Heart left ventricle (tissue), 16 donors: Measurements from ENCODE around the gene ELP2. TPM values are rescaled to one million over a fixed set of nuclear protein-coding genes. Genes with fewer than 3 reads are reported as not detected.
"Not testable (repeated sequence)": the region's sequence is repeated elsewhere in the genome, so short reads cannot be mapped to it uniquely, and the experiment has no call there.

Source experiments
- ATAC-seq, 4 donors: fragments of 200-7000 bp; cut with Tn5 transposase; one replicate each; pipeline ENCODE4 v1.9.1; 2020 to 2022; ENCODE audit warnings: moderate library complexity in 4 of 4, mild to moderate bottlenecking in 3 of 4, moderate number of reproducible peaks in 1 of 4
- DNase-seq, 5 donors: peaks; one replicate each; pipeline ENCODE4 v3.0.0-alpha.2; 2020
- H3K27ac ChIP-seq, 12 donors: fragments of 200-600 bp; sonication (generic) in 4 of 12; one replicate each; pipeline versions ENCODE4 v1.5.0 to v1.8.0; 2016 to 2022; ENCODE audit warnings: mild to moderate bottlenecking in 2 of 12
- H3K27me3 ChIP-seq, 9 donors: fragments of 200-600 bp; sonication (generic) in 2 of 9; one replicate each; pipeline versions ENCODE4 v1.5.1 to v1.8.0; 2016 to 2022; ENCODE audit warnings: mild to moderate bottlenecking in 3 of 9
- H3K36me3 ChIP-seq, 9 donors: fragments of 200-600 bp; sonication (generic) in 2 of 9; one replicate each; pipeline versions ENCODE4 v1.5.0 to v1.8.0; 2018 to 2022; ENCODE audit warnings: mild to moderate bottlenecking in 2 of 9
- H3K4me1 ChIP-seq, 12 donors: fragments of 200-600 bp; sonication (generic) in 4 of 12; one replicate each; pipeline versions ENCODE4 v1.5.0 to v1.8.0; 2016 to 2022; ENCODE audit warnings: mild to moderate bottlenecking in 3 of 12
- H3K4me3 ChIP-seq, 12 donors: fragments of 200-600 bp; sonication (generic) in 4 of 12; one replicate each; pipeline versions ENCODE4 v1.5.0 to v1.8.0; 2017 to 2022; ENCODE audit warnings: mild to moderate bottlenecking in 9 of 12, moderate library complexity in 4 of 12
- H3K9me3 ChIP-seq, 12 donors: fragments of 200-600 bp; sonication (generic) in 4 of 12; one replicate each; pipeline versions ENCODE4 v1.5.0 to v1.8.0; 2016 to 2022; ENCODE audit warnings: mild to moderate bottlenecking in 1 of 12
- POLR2A ChIP-seq, 2 donors: fragments of 450-650 bp; IDR thresholded peaks; one replicate each; pipeline ENCODE4 v1.6.1; 2017; ENCODE audit warnings: antibody characterized with exemption in 2 of 2, mild to moderate bottlenecking in 2 of 2, moderate library complexity in 2 of 2
- WGBS, 4 donors: extraction: QIAGEN DNeasy Blood & Tissue Kit in 2 of 4; methylation state at CpG; one replicate each; pipeline versions ENCODE4 v1.1.5 to v1.1.7; 2013 to 2018; 5-methylcytosine and 5-hydroxymethylcytosine counted together
- intact Hi-C, 10 donors: fragments of 100-400 bp; cut with DNase I; formaldehyde crosslinking; loops; one replicate each; pipeline versions ENCODE4 v1.11.1 to v1.14.2; 2022
- polyA plus RNA-seq, 2 donors: library from polyadenylated mRNA; stranded (reverse); fragments of 200-250 nt; gene quantifications; one replicate each; pipeline ENCODE4 v1.2.3, GENCODE V29; 2013
- total RNA-seq, 9 donors: library from RNA; depleted of rRNA in 2 of 9; stranded (reverse); fragments of >200 nt in 2 of 9; fragmentation: NEBNext Ultra II Directional in 3 of 9; extraction: Animal tissue kit (Norgen Biotek cat#: 25700) in 3 of 9; gene quantifications; one replicate each; pipeline versions ENCODE4 v1.1.0 to v1.2.4, GENCODE V29; 2016 to 2023
- TF ChIP-seq, protein P1 (sequence below), 12 donors: fragments of 200-600 bp; sonication (generic) in 4 of 12; IDR thresholded peaks; one replicate each; pipeline versions ENCODE4 v1.5.0 to v1.8.0; 2018 to 2022; ENCODE audit warnings: antibody characterized with exemption in 12 of 12, mild to moderate bottlenecking in 5 of 12
- donor health status: ischemic (EF 13 %, LVEDD 7.1; RV severe dilation, severe dysfunction).
- donor health status: healthy with polysubstance abuse.
- donor health status: DM: no; HTN: yes; CAD: no.
- donor health status: DM: no; HTN: no; CAD: no.
- donor health status: ischemic (EF 25% LVEDD 6.9; RV normal size, moderate dysfunction).
- donor health status: ischemic (EF 25% LVEDD 5.7; RV mildly dilated, moderate dysfunction).
- donor health status: healthy.
- donor health status: DM: yes; HTN: yes; CAD: no.
- donor health status: ischemic (EF 35%, LVEDD 5.7; RV mildly dilated, moderate dysfunction).
- donor health status: nonischemic (EF 11% LVEDD 7.7; RV severe dilation, severe dysfunction).
- donor health status: DM: yes; HTN: yes; CAD: no.
- donor health status: PGD.
- donor health status: ischemic (EF 29% LVEDD 5.4; RV normal size, mild dysfunction).
- donor health status: nonischemic (EF 23%, LVEDD 6.1; RV moderate dilation, normal function).

ELP2 gene
- total and polyA plus RNA-seq, 11 donors, result 26.2 to 60.7 (median 46.1) TPM

DNA sequence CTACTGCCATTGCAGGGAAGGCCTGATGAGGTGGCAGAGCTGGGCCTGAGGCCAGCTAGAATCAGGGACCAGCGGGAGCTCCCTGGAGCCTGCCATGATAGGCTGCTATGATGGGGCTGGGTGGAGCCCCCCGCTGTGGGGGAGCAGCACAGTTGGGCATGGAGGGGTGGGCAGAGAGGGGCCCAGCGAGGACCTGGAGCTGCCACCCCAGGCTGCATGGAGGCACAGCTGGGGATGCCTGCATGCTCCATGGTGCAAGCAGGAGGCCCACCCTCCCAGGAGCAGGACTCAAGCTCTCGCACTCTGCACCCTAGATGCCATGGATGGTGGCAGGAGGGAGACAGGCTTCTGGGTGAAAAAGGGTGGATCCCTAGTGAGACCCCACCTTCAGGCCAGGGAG is 44.5 kb upstream of the ELP2 start:
- Histone ChIP-seq H3K27me3 (no peaks in the 10 kb centered on the region), H3K4me3 (no peak overlapping the region), H3K4me1 (no peaks in the 10 kb centered on the region), H3K9me3 (peaks cover 0 to 19% (median 3%) of the 10 kb centered on the region in 12 donors), H3K36me3 (no peaks in the 10 kb centered on the region), H3K27ac (no peak overlapping the region)
- intact Hi-C loops, result no loop called here
- DNase-seq (no peak), ATAC-seq (peak in 2 of 4 donors; percentile 20)
- 63 to 100% (median 80%) methylated on average over 1 to 4 of the region's 4 CpGs for WGBS, 4 donors
- no peak for TF ChIP-seq POLR2A (IDR thresholded peaks at IDR 0.05)
- TF ChIP-seq, protein P1, sequence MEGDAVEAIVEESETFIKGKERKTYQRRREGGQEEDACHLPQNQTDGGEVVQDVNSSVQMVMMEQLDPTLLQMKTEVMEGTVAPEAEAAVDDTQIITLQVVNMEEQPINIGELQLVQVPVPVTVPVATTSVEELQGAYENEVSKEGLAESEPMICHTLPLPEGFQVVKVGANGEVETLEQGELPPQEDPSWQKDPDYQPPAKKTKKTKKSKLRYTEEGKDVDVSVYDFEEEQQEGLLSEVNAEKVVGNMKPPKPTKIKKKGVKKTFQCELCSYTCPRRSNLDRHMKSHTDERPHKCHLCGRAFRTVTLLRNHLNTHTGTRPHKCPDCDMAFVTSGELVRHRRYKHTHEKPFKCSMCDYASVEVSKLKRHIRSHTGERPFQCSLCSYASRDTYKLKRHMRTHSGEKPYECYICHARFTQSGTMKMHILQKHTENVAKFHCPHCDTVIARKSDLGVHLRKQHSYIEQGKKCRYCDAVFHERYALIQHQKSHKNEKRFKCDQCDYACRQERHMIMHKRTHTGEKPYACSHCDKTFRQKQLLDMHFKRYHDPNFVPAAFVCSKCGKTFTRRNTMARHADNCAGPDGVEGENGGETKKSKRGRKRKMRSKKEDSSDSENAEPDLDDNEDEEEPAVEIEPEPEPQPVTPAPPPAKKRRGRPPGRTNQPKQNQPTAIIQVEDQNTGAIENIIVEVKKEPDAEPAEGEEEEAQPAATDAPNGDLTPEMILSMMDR (IDR thresholded peaks at IDR 0.05), result no peak

DNA sequence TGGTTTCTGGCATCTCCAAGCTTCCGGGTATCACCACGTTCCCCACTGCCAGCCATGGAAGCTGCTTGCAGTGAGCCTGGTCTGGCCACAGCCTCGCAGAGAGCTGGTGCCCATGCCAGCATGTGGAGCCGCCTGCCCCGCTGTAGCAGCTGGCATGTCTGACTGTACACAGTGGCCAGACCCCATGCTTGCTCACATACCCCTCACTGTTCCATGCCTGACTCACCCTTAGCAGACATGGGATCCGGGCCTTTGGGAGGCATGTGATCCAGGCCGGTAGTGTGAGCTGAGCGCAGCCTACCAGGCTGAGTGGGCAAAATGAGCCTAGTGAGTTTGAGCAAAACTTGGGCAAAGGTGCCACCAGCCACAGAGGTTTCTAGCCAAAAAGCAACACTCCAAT is 43.5 kb upstream of the ELP2 start:
- no peak for TF ChIP-seq POLR2A (IDR thresholded peaks at IDR 0.05)
- TF ChIP-seq, protein P1 (IDR thresholded peaks at IDR 0.05), result no peak
- ATAC-seq (no peak), DNase-seq (no peak)
- H3K4me1 ChIP-seq, result no peaks in the 10 kb centered on the region
- H3K27me3 ChIP-seq, result no peaks in the 10 kb centered on the region
- no peaks in the 10 kb centered on the region for H3K36me3 ChIP-seq
- WGBS, 4 donors, result 73 to 85% (median 82%) methylated on average over 8 of the region's 8 CpGs
- peaks cover 0 to 13% (median 0%) of the 10 kb centered on the region in 12 donors for H3K9me3 ChIP-seq
- no peak overlapping the region for H3K27ac ChIP-seq
- intact Hi-C loops, result no loop called here
- H3K4me3 ChIP-seq, result no peak overlapping the region

DNA sequence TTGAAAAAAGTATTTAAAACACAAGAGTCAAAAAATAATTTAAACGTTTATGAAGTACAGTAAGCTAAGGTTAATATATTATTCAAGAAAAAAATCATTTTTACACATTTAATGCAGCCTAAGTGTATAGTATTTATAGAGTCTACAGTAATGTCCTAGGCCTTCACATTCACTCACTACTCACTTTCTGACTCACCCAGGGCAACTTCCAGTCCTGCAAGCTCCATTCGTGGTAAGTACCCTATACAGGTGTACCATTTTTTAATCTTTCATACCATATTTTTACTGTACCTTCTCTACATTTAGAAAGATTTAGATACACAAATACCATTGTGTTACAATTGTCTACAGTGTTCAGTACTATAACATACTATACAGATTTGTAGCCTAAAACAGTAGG is 41.4 kb upstream of the ELP2 start:
- WGBS, 4 donors, result 78 to 90% (median 81%) methylated on average over 2 of the region's 2 CpGs
- Histone ChIP-seq H3K4me3 (no peak overlapping the region), H3K27ac (no peak overlapping the region), H3K36me3 (no peaks in the 10 kb centered on the region), H3K27me3 (no peaks in the 10 kb centered on the region), H3K4me1 (no peaks in the 10 kb centered on the region), H3K9me3 (peaks cover 0 to 7% (median 0%) of the 10 kb centered on the region in 12 donors)
- intact Hi-C loops, result no loop called here
- DNase-seq (no peak), ATAC-seq (no peak)
- TF ChIP-seq, protein P1 (IDR thresholded peaks at IDR 0.05), result no peak
- TF ChIP-seq POLR2A (IDR thresholded peaks at IDR 0.05), result no peak

DNA sequence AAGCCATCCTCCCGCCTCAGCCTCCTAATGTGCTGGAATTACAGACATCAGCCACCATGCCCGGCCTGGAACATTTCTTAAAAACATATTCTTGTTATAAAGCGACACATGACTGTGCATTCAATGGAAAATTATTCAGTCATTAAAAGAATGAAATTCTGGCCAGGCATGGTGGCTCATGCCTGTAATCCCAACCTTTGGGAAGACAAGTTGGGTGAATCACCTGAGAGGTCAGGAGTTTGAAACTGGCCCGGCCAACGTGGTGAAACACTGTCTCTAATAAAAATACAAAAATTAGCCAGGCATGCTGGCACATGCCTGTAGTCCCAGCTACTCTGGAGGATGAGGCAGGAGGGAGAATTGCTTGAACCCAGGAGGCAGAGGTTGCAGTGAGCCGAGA is 40.7 kb upstream of the ELP2 start:
- Histone ChIP-seq H3K27me3 (no peaks in the 10 kb centered on the region), H3K36me3 (no peaks in the 10 kb centered on the region), H3K4me1 (no peaks in the 10 kb centered on the region), H3K9me3 (peaks cover 0 to 7% (median 0%) of the 10 kb centered on the region in 12 donors), H3K27ac (no peak overlapping the region), H3K4me3 (no peak overlapping the region)
- ATAC-seq (no peak), DNase-seq (no peak)
- intact Hi-C loops, result no loop called here
- TF ChIP-seq POLR2A (IDR thresholded peaks at IDR 0.05), result no peak
- TF ChIP-seq, protein P1 (IDR thresholded peaks at IDR 0.05), result no peak
- 82 to 88% (median 86%) methylated on average over 6 of the region's 6 CpGs for WGBS, 4 donors

DNA sequence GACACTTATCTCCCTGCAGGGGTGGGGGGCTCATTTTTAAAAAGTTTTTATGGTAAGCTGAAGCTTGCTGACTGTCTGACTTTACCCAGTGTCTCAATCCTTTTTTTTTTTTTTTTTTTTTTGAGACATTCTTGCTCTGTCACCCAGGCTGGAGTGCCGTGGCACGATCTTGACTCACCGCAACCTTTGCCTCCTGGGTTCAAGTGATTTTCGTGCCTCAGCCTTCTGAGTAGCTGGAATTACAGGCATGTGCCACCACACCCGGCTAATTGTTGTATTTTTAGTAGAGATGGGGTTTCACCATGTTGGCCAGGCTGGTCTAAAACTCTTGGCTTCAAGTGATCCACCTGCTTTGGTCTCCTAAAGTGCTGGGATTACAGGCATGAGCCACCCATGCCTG is 37.6 kb upstream of the ELP2 start:
- intact Hi-C loops, result loop anchor here in 5 of 10 donors (10.0 kb wide), 3 partner anchors 77 to 713 kb away; no protein-coding TSS in a partner anchor
- 76 to 81% (median 80%) methylated on average over 5 of the region's 5 CpGs for WGBS, 4 donors
- not testable (repeated sequence) for H3K27ac ChIP-seq

More for the DNA sequence above, 37.6 kb upstream of the ELP2 start:
- H3K27me3 ChIP-seq, H3K4me1 ChIP-seq, H3K4me3 ChIP-seq, DNase-seq, H3K9me3 ChIP-seq, ATAC-seq, H3K36me3 ChIP-seq: not testable (repeated sequence)
